Urothelium cell line (cell line): Measurements from ENCODE around the gene AP3S2.
A peak's percentile ranks its signal among the peaks of the same experiment; 100 is the strongest.
"Not testable (repeated sequence)": the region's sequence is repeated elsewhere in the genome, so short reads cannot be mapped to it uniquely, and the experiment has no call there.

Experiments
- DNase-seq: peaks from one replicate; pipeline ENCODE4 v3.0.0; 2011; ENCODE audit warnings: low spot score, mixed read lengths
- FAIRE-seq: peaks from 2 replicates; lab custom pipeline; 2011; peaks lifted over from hg19 to GRCh38; lab: Jason Lieb, UNC

The AP3S2 gene

GRCh38 chr15:89783861-89784685, 109.7 kb downstream of the AP3S2 start:
- no peak for FAIRE-seq
- DNase-seq = no peak

GRCh38 chr15:89783111-89783860, 110.5 kb downstream of the AP3S2 start:
- FAIRE-seq (no peak), DNase-seq (no peak)

GRCh38 chr15:89782619-89782950, 111.2 kb downstream of the AP3S2 start:
- not testable (repeated sequence) for DNase-seq, FAIRE-seq

GRCh38 chr15:89781891-89782618, 111.7 kb downstream of the AP3S2 start:
- no peak for FAIRE-seq

GRCh38 chr15:89781055-89781454, 112.7 kb downstream of the AP3S2 start:
- FAIRE-seq (peak; percentile 32), DNase-seq (no peak)

More at GRCh38 chr15:89781891-89782618, 111.7 kb downstream of the AP3S2 start:
- peak; percentile 62 for DNase-seq

- DNase-seq = no peak
- no peak for FAIRE-seq
These were observed 113.2 kb downstream of the AP3S2 start for GRCh38 chr15:89780601-89781000.
